Spleen (tissue), 13 donors: ENCODE data around the gene ATF4. TPM values are rescaled to one million over a fixed set of nuclear protein-coding genes. Genes with fewer than 3 reads are reported as not detected.

Experiments
- DNase-seq: peaks from one replicate; pipeline ENCODE4 v3.0.0-alpha.2; 2020
- H3K27ac ChIP-seq, 8 donors: fragments of 200-600 bp; sonication (generic) in 7 of 8; 1 replicate in 4 of 8; 2 replicates in 4 of 8; pipeline versions ENCODE4 v1.5.0 to v1.8.0; 2016 to 2021; ENCODE audit warnings: inconsistent platforms in 4 of 8, mild to moderate bottlenecking in 4 of 8, moderate library complexity in 1 of 8
- H3K27me3 ChIP-seq, 7 donors: fragments of 200-600 bp; sonication (generic) in 6 of 7; replicated peaks in 1 of 7; 1 replicate in 4 of 7; 2 replicates in 3 of 7; pipeline versions ENCODE4 v1.5.0 to v1.8.0; 2016 to 2021; ENCODE audit warnings: inconsistent platforms in 3 of 7, mild to moderate bottlenecking in 1 of 7
- H3K36me3 ChIP-seq, 6 donors: fragments of 200-600 bp; sonication (generic) in 5 of 6; 1 replicate in 4 of 6; 2 replicates in 2 of 6; pipeline versions ENCODE4 v1.5.0 to v1.8.0; 2016 to 2021; ENCODE audit warnings: inconsistent platforms in 2 of 6
- H3K4me1 ChIP-seq, 6 donors: fragments of 200-600 bp; sonication (generic) in 5 of 6; 1 replicate in 3 of 6; 2 replicates in 3 of 6; pipeline versions ENCODE4 v1.5.0 to v1.8.0; 2016 to 2021; ENCODE audit warnings: inconsistent platforms in 3 of 6
- H3K4me3 ChIP-seq, 8 donors: fragments of 200-600 bp; sonication (generic) in 7 of 8; 1 replicate in 4 of 8; 2 replicates in 4 of 8; pipeline versions ENCODE4 v1.5.0 to v1.8.0; 2016 to 2021; ENCODE audit warnings: inconsistent platforms in 4 of 8, mild to moderate bottlenecking in 4 of 8, moderate library complexity in 2 of 8
- H3K9me3 ChIP-seq, 8 donors: fragments of 200-600 bp; sonication (generic) in 7 of 8; 1 replicate in 4 of 8; 2 replicates in 4 of 8; pipeline versions ENCODE4 v1.5.0 to v1.8.0; 2016 to 2021; ENCODE audit warnings: inconsistent platforms in 4 of 8
- POLR2A ChIP-seq, 3 donors: fragments of 450-650 bp; IDR thresholded peaks; one replicate each; pipeline ENCODE4 v1.5.1; 2017; ENCODE audit warnings: antibody characterized with exemption in 3 of 3, mild to moderate bottlenecking in 1 of 3
- POLR2AphosphoS5 ChIP-seq, 3 donors: sonication (generic); formaldehyde crosslinking; IDR thresholded peaks; one replicate each; pipeline ENCODE4 v1.5.1; 2017; ENCODE audit warnings: antibody characterized with exemption in 3 of 3
- WGBS, 5 donors: extraction: QIAGEN DNeasy Blood & Tissue Kit in 3 of 5; methylation state at CpG; one replicate each; pipeline versions ENCODE4 v1.1.5 to v1.1.7; 2013 to 2018; 5-methylcytosine and 5-hydroxymethylcytosine counted together
- intact Hi-C: fragments of 100-400 bp; cut with DNase I; formaldehyde crosslinking; loops from one replicate; pipeline ENCODE4 v1.15.0; 2023; ENCODE audit warnings: low total_unique reads
- long read RNA-seq, 2 donors: transcript quantifications; one replicate each; lab custom pipeline, GENCODE V29; 2026
- polyA plus RNA-seq, 3 donors: library from polyadenylated mRNA; stranded (reverse); fragments of 200-250 nt; gene quantifications; one replicate each; pipeline ENCODE4 v1.2.1, GENCODE V29; 2013
- total RNA-seq, 7 donors: library from RNA; depleted of rRNA in 3 of 7; stranded (reverse); fragments of >200 nt in 3 of 7; fragmentation: NEBNext Ultra II Directional in 4 of 7; extraction: Animal tissue kit (Norgen Biotek cat#: 25700) in 4 of 7; gene quantifications; one replicate each; pipeline versions ENCODE4 v1.1.0 to v1.2.1, GENCODE V29; 2016 to 2021
- TF ChIP-seq, protein P1 (sequence below), 11 experiments: fragments of 200-600 bp in 7 of 11; fragments of 450-650 bp in 4 of 11; sonication (generic) in 4 of 11; IDR thresholded peaks in 8 of 11; conservative IDR thresholded peaks in 3 of 11; 1 replicate in 7 of 11; 2 replicates in 4 of 11; pipeline versions ENCODE4 v1.4.0 to v1.8.0; 2016 to 2021; ENCODE audit warnings: antibody characterized with exemption in 11 of 11, inconsistent platforms in 4 of 11, mild to moderate bottlenecking in 1 of 11
- donor health status: healthy with polysubstance abuse.
- donor health status: DM: no; HTN: no; CAD: no; lungs with moderate emphysema.
- donor health status: DM: no; HTN: no; CAD: no.
- donor health status: Bipolar disorder and iron deficiency.
- donor health status: healthy.
- donor health status: DM: no; HTN: no; CAD: no.
- donor health status: DM: yes; HTN: yes; CAD: no.

Gene ATF4
- total RNA-seq (100 to 1,000 TPM; 190 to 286 (median 256) TPM), polyA plus RNA-seq (100 to 1,000 TPM; 341 to 414 (median 357) TPM)
- long read RNA-seq, donor 1, transcript ATF4-202 (3 exons, 1,419 nt) = major isoform, 62 of 81 reads
- long read RNA-seq, donor 1, transcript ATF4-201 (2 exons, 2,019 nt) = minor isoform, 13 of 81 reads
- long read RNA-seq, donor 1, partial matches to known transcripts = 6 of 81 reads
- long read RNA-seq, donor 1, other reads (novel, unspliced or antisense) = 0 of 81 reads
- long read RNA-seq, donor 2, transcript ATF4-201 (2 exons, 2,019 nt) = minor isoform, 12 of 77 reads
- long read RNA-seq, donor 2, transcript ATF4-202 (3 exons, 1,419 nt) = major isoform, 65 of 77 reads
- long read RNA-seq, donor 2, partial matches to known transcripts = 0 of 77 reads
- long read RNA-seq, donor 2, other reads (novel, unspliced or antisense) = 0 of 77 reads

- peak; percentile 96 for DNase-seq
- Histone ChIP-seq H3K4me1 (peaks cover 40 to 77% (median 63%) of the 10 kb centered on the region in 6 donors), H3K4me3 (peak within 1 kb of the TSS; percentile 82 to 100 (median 100)), H3K9me3 (no peaks in the 10 kb centered on the region), H3K27ac (peak within 1 kb of the TSS; percentile 96 to 99 (median 98)), H3K27me3 (no peaks in the 10 kb centered on the region), H3K36me3 (peaks cover 0 to 68% (median 52%) of the 10 kb centered on the region in 6 donors)
- TF ChIP-seq POLR2AphosphoS5 (IDR thresholded peaks at IDR 0.05) (peak; percentile 97 to 100 (median 99)), POLR2A (IDR thresholded peaks at IDR 0.05) (peak; percentile 95 to 99 (median 97))
- TF ChIP-seq, protein P1, sequence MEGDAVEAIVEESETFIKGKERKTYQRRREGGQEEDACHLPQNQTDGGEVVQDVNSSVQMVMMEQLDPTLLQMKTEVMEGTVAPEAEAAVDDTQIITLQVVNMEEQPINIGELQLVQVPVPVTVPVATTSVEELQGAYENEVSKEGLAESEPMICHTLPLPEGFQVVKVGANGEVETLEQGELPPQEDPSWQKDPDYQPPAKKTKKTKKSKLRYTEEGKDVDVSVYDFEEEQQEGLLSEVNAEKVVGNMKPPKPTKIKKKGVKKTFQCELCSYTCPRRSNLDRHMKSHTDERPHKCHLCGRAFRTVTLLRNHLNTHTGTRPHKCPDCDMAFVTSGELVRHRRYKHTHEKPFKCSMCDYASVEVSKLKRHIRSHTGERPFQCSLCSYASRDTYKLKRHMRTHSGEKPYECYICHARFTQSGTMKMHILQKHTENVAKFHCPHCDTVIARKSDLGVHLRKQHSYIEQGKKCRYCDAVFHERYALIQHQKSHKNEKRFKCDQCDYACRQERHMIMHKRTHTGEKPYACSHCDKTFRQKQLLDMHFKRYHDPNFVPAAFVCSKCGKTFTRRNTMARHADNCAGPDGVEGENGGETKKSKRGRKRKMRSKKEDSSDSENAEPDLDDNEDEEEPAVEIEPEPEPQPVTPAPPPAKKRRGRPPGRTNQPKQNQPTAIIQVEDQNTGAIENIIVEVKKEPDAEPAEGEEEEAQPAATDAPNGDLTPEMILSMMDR (IDR thresholded peaks at IDR 0.05 in 8 of 11, conservative IDR thresholded peaks at IDR 0.05 in 3 of 11) = peak in 2 of 11 experiments; percentile 16 to 21
- intact Hi-C loops = no loop called here
- WGBS, 5 donors = 0 to 1% (median 0%) methylated on average over 49 to 86 of the region's 86 CpGs
These were observed at the start of gene ATF4 for GRCh38 chr22:39520226-39521105. TSS of gene ATF4 (plus strand) at chr22:39520562. CDS start at chr22:39521446, 884 bp downstream.

- H3K4me1 ChIP-seq = peaks cover 29 to 90% (median 62%) of the 10 kb centered on the region in 6 donors
- TF ChIP-seq POLR2AphosphoS5 (IDR thresholded peaks at IDR 0.05) (peak in 2 of 3 donors; percentile 41 to 52), POLR2A (IDR thresholded peaks at IDR 0.05) (no peak)
- TF ChIP-seq, protein P1 (IDR thresholded peaks at IDR 0.05 in 8 of 11, conservative IDR thresholded peaks at IDR 0.05 in 3 of 11) = no peak
- H3K36me3 ChIP-seq = no peaks in the 10 kb centered on the region
- DNase-seq = no peak
- intact Hi-C loops = no loop called here
- 9 to 23% (median 10%) methylated on average over 13 of the region's 13 CpGs for WGBS, 5 donors
- no peaks in the 10 kb centered on the region for H3K27me3 ChIP-seq
- peak overlapping the region; percentile 63 to 83 (median 74) for H3K27ac ChIP-seq
- H3K9me3 ChIP-seq = no peaks in the 10 kb centered on the region
- H3K4me3 ChIP-seq = no peak overlapping the region
These were observed 48.8 kb upstream of the ATF4 start for GRCh38 chr22:39471381-39472141.

DNA sequence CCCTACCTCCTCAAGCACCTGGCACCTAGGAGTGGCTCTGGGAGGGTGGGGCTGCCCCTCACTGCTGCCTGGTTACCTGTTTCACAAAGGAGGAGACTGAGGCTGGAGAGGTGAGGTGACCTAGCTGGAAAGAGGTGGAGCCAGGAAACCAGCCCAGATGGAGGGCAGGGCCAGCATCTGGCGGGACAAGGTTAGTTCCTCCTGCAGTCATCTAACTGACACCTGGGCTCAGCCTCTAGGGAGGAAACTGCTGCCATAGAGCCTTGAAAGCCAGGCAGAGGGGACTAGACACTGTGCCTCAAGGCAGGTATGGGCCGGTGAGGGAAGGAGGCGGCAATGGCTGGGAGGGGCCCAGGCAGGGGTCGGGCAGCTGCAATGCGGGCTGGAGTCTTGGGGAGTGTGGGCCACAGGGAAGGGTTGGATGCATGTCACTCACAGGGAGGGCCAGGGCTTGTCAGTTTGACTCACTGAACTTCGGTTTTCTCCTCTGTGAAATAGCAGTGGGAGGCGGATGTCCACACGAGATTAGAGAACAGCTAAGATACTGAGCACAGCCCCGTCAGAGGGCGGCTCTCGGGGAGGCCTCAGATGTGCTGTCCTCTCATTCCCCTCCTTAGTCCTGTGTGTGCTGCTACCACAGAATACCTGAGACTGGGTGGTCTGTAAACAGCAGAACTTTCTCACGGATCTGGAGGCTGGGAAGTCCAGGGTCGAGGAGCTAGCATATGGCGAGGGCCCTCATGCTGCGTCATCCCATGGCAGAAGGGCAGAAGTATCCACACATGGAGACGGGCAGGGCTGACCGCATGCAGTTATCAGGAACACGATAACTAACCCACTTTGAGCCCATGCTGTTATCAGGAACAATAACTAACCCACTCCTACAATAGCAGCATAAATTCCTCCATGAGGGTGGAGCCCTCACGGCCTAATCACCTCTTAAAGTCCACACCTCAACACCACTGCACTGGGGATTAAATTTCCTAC is 47.5 kb upstream of the ATF4 start:
- peak; percentile 16 to 52 (median 17) for TF ChIP-seq POLR2AphosphoS5 (IDR thresholded peaks at IDR 0.05)
- TF ChIP-seq, protein P1 (IDR thresholded peaks at IDR 0.05 in 8 of 11, conservative IDR thresholded peaks at IDR 0.05 in 3 of 11) = no peak
- WGBS, 5 donors = 73 to 82% (median 75%) methylated on average over 16 to 19 of the region's 19 CpGs
- Histone ChIP-seq H3K36me3 (peaks cover 0 to 7% (median 0%) of the 10 kb centered on the region in 6 donors), H3K27ac (peak overlapping the region in 7 of 8 donors; percentile 63 to 83 (median 75)), H3K4me3 (no peak overlapping the region), H3K4me1 (peaks cover 24 to 77% (median 50%) of the 10 kb centered on the region in 6 donors), H3K27me3 (no peaks in the 10 kb centered on the region), H3K9me3 (no peaks in the 10 kb centered on the region)
- intact Hi-C loops = no loop called here
- no peak for DNase-seq
